Glutamatergic neuron (in vitro differentiated cells): ENCODE measurements around the gene DPM3. TPM values are rescaled to one million over a fixed set of nuclear protein-coding genes. Genes with fewer than 3 reads are reported as not detected.

Experiments used
- DNase-seq: peaks from one replicate; pipeline ENCODE4 v3.0.0; 2022
- H3K27ac Mint-ChIP-seq: one replicate; pipeline ENCODE4 v1.8.0; 2020; ENCODE audit warnings: mild to moderate bottlenecking, mixed read lengths, inconsistent platforms; ENCODE audit not compliant: unreplicated experiment
- H3K27me3 Mint-ChIP-seq: one replicate; pipeline ENCODE4 v1.8.0; 2020; ENCODE audit warnings: mild to moderate bottlenecking, moderate library complexity, mixed read lengths, inconsistent platforms; ENCODE audit not compliant: unreplicated experiment
- H3K36me3 Mint-ChIP-seq: one replicate; pipeline ENCODE4 v1.8.0; 2020; ENCODE audit warnings: mild to moderate bottlenecking, mixed read lengths, inconsistent platforms; ENCODE audit not compliant: unreplicated experiment
- H3K4me1 Mint-ChIP-seq: one replicate; pipeline ENCODE4 v1.8.0; 2020; ENCODE audit warnings: mild to moderate bottlenecking, low read depth, mixed read lengths, inconsistent platforms; ENCODE audit not compliant: unreplicated experiment
- H3K4me3 Mint-ChIP-seq: one replicate; pipeline ENCODE4 v1.8.0; 2020; ENCODE audit warnings: mild to moderate bottlenecking, mixed read lengths, inconsistent platforms; ENCODE audit not compliant: unreplicated experiment
- H3K9me3 Mint-ChIP-seq: one replicate; pipeline ENCODE4 v1.8.0; 2020; ENCODE audit warnings: mild to moderate bottlenecking, moderate library complexity, mixed read lengths, inconsistent platforms; ENCODE audit not compliant: unreplicated experiment
- total RNA-seq: library from RNA; stranded (reverse); fragmentation: NEBNext Ultra II Directional; extraction: Animal tissue kit (Norgen Biotek cat#: 25700); gene quantifications from one replicate; pipeline ENCODE4 v1.2.1, GENCODE V29; 2021; ENCODE audit not compliant: unreplicated experiment
- TF ChIP-seq, protein P1 (sequence below): fragments of 200-600 bp; sonication (generic); IDR thresholded peaks from one replicate; pipeline ENCODE4 v1.5.0; 2021; ENCODE audit not compliant: partially characterized antibody, unreplicated experiment

DPM3 gene
- total RNA-seq, 1 donor from 2014 or later = 27.7 TPM

DNA sequence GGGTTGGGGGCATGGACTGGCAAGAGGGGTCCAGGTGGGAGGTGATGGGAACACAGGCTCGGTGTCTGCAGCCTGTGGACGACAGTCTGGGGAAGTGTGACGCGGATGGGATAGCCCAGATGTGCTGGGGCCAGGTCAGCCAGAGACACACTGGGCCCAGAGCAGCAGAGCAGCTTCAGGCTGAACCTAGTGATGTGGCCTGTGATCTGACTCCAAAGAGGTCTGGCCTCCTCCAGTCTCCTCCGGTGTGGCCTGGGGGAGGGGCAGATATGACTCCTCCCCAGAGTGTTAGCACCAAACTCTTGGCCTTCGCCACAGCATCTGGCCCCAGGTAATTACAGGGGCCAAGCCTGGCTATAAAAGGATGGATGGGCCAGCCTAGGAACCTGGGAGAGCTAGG is 48.2 kb downstream of the DPM3 start:
- H3K9me3 Mint-ChIP-seq = peaks cover 9% of the 10 kb centered on the region
- DNase-seq = no peak
- H3K4me3 Mint-ChIP-seq = no peak overlapping the region
- H3K27me3 Mint-ChIP-seq = peaks cover 8% of the 10 kb centered on the region
- H3K27ac Mint-ChIP-seq = no peak overlapping the region
- no peaks in the 10 kb centered on the region for H3K36me3 Mint-ChIP-seq
- H3K4me1 Mint-ChIP-seq = peaks cover 14% of the 10 kb centered on the region
- TF ChIP-seq, protein P1, sequence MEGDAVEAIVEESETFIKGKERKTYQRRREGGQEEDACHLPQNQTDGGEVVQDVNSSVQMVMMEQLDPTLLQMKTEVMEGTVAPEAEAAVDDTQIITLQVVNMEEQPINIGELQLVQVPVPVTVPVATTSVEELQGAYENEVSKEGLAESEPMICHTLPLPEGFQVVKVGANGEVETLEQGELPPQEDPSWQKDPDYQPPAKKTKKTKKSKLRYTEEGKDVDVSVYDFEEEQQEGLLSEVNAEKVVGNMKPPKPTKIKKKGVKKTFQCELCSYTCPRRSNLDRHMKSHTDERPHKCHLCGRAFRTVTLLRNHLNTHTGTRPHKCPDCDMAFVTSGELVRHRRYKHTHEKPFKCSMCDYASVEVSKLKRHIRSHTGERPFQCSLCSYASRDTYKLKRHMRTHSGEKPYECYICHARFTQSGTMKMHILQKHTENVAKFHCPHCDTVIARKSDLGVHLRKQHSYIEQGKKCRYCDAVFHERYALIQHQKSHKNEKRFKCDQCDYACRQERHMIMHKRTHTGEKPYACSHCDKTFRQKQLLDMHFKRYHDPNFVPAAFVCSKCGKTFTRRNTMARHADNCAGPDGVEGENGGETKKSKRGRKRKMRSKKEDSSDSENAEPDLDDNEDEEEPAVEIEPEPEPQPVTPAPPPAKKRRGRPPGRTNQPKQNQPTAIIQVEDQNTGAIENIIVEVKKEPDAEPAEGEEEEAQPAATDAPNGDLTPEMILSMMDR = no peak

DNA sequence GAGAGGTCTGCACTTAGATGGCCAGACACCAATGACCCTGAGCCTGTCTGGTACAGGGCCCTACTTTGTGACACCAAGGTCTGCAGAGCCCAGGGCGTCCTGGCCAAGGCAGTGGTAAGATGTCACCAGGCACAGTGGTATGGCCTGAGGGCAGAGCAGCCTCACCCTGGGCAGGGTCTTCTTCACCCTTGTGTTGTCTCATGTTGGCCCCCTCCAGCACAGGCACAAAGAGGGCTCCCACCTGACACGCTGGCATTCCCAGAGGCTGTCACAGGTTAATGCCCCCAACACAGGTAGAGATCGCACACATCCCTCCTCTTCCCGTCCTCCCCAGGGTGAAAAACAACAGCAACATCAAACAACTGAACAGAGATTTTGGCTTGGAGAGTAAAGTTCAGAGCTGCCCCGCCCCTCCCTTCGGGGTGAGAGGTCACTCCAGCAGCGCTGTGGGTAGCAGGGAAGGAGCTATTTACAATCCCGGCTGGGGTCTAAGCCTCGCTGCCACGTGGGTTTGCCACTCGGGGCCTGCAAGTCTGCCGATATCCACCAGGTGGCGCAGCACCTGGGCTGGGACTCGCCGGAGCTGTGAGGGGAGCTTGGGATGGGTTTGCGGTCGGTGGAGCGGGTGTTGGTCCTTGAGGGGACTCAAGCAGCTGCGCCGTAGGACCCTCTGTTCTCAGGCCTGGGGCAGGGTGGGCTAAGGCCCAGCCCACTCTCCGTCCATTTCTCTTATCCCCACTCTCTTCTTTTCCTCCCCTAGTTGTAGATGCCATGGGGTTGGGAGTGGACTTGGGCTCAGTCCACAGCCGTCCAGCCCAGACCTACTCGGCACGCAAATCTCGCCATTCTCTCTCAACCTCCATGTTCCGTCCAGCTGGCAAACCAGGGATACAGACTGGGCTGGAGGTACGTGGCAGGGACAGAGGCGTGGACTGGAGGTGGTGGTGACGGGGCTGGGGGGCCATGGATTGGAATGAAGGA is 49.0 kb downstream of the DPM3 start:
- peak; percentile 92 for DNase-seq
- TF ChIP-seq, protein P1 = peak; percentile 99
- peak overlapping the region; percentile 61 for H3K4me3 Mint-ChIP-seq
- peaks cover 9% of the 10 kb centered on the region for H3K9me3 Mint-ChIP-seq
- H3K27ac Mint-ChIP-seq = no peak overlapping the region
- no peaks in the 10 kb centered on the region for H3K36me3 Mint-ChIP-seq
- H3K4me1 Mint-ChIP-seq = peaks cover 14% of the 10 kb centered on the region
- H3K27me3 Mint-ChIP-seq = peaks cover 8% of the 10 kb centered on the region

Other genes with a start within 250 kb of the DPM3 start
- 30.7 TPM for gene PMVK, start 203.8 kb downstream of the DPM3 start, total RNA-seq
- gene PBXIP1, start 184.4 kb downstream of the DPM3 start, total RNA-seq = 29.9 TPM
- gene PYGO2, start 178.7 kb downstream of the DPM3 start, total RNA-seq = 32.7 TPM
- 155 TPM for gene SHC1, start 169.8 kb downstream of the DPM3 start, total RNA-seq
- 22.8 TPM for gene CKS1B, start 165.8 kb downstream of the DPM3 start, total RNA-seq
- 68.8 TPM for gene FLAD1, start 157.2 kb downstream of the DPM3 start, total RNA-seq
- 1.3 TPM for gene LENEP, start 146.9 kb downstream of the DPM3 start, total RNA-seq
- 8.1 TPM for gene ZBTB7B, start 137.7 kb downstream of the DPM3 start, total RNA-seq
- 0.64 TPM for gene DCST2, start 106.8 kb downstream of the DPM3 start, total RNA-seq
- gene DCST1, start 106.7 kb downstream of the DPM3 start, total RNA-seq = not detected
- 7.6 TPM for gene ADAM15, start 89.2 kb downstream of the DPM3 start, total RNA-seq
- gene EFNA4, start 76.8 kb downstream of the DPM3 start, total RNA-seq = 2.9 TPM
- gene EFNA3, start 61.7 kb downstream of the DPM3 start, total RNA-seq = 14.6 TPM
- gene EFNA1, start 12.7 kb downstream of the DPM3 start, total RNA-seq = 1.7 TPM
- gene SLC50A1, start 4.7 kb downstream of the DPM3 start, total RNA-seq = 8.6 TPM
- 108 TPM for gene KRTCAP2, start 32.8 kb upstream of the DPM3 start, total RNA-seq
- 30.4 TPM for gene TRIM46, start 33.3 kb upstream of the DPM3 start, total RNA-seq
- gene THBS3, start 67.4 kb upstream of the DPM3 start, total RNA-seq = 377 TPM
- 26.1 TPM for gene MTX1, start 68.2 kb upstream of the DPM3 start, total RNA-seq
- gene ENTREP3, start 115.0 kb upstream of the DPM3 start, total RNA-seq = 51.2 TPM
- 65.8 TPM for gene SCAMP3, start 121.8 kb upstream of the DPM3 start, total RNA-seq
- 74.8 TPM for gene CLK2, start 133.0 kb upstream of the DPM3 start, total RNA-seq
- gene HCN3, start 136.9 kb upstream of the DPM3 start, total RNA-seq = 30.5 TPM
- gene PKLR, start 160.9 kb upstream of the DPM3 start, total RNA-seq = not detected
- 265 TPM for gene FDPS, start 168.3 kb upstream of the DPM3 start, total RNA-seq
- gene RUSC1, start 180.4 kb upstream of the DPM3 start, total RNA-seq = 305 TPM